Ishikawa (cell line): ENCODE data around the gene RAPSN.

Source experiments
- CEBPB ChIP-seq: IDR thresholded peaks from 2 replicates; pipeline ENCODE4 v1.6.1; 2012
- CREB1 ChIP-seq: IDR thresholded peaks from 2 replicates; pipeline ENCODE4 v1.6.1; 2012; ENCODE audit warnings: low read depth
- EGR1 ChIP-seq: IDR thresholded peaks from 2 replicates; pipeline ENCODE4 v1.6.1; 2012
- EP300 ChIP-seq: IDR thresholded peaks from 2 replicates; pipeline ENCODE4 v1.6.1; 2012; ENCODE audit warnings: borderline replicate concordance
- FOXM1 ChIP-seq: IDR thresholded peaks from 2 replicates; pipeline ENCODE4 v1.6.1; 2012; ENCODE audit warnings: low read depth, borderline replicate concordance
- MAX ChIP-seq: IDR thresholded peaks from 2 replicates; pipeline ENCODE4 v1.6.1; 2012
- NFIC ChIP-seq: IDR thresholded peaks from 2 replicates; pipeline ENCODE4 v1.6.1; 2012
- RAD21 ChIP-seq: IDR thresholded peaks from 2 replicates; pipeline ENCODE4 v1.6.1; 2012; ENCODE audit warnings: low read depth
- REST ChIP-seq: IDR thresholded peaks from 2 replicates; pipeline ENCODE4 v1.6.1; 2012; ENCODE audit warnings: low read depth, mild to moderate bottlenecking
- TAF1 ChIP-seq: IDR thresholded peaks from 2 replicates; pipeline ENCODE4 v1.6.1; 2012; ENCODE audit warnings: low read depth, mild to moderate bottlenecking
- TCF12 ChIP-seq: IDR thresholded peaks from 2 replicates; pipeline ENCODE4 v1.6.1; 2012; ENCODE audit warnings: low read depth
- TEAD4 ChIP-seq: IDR thresholded peaks from 2 replicates; pipeline ENCODE4 v1.6.1; 2012
- USF1 ChIP-seq: IDR thresholded peaks from 2 replicates; pipeline ENCODE4 v1.6.1; 2012
- YY1 ChIP-seq: IDR thresholded peaks from 2 replicates; pipeline ENCODE4 v1.6.1; 2012; ENCODE audit warnings: low read depth
- ZBTB7A ChIP-seq: IDR thresholded peaks from 2 replicates; pipeline ENCODE4 v1.6.1; 2012; ENCODE audit warnings: low read depth

The RAPSN gene

GRCh38 chr11:47469361-47470179, 20.6 kb upstream of the RAPSN start:
- TF ChIP-seq USF1 (no peak), RAD21 (no peak), EP300 (no peak), CEBPB (no peak), NFIC (no peak), TAF1 (no peak)

GRCh38 chr11:47468598-47469214, 19.8 kb upstream of the RAPSN start:
- TF ChIP-seq CREB1 (no peak), TAF1 (no peak), RAD21 (no peak), ZBTB7A (no peak), EGR1 (no peak), EP300 (no peak), TEAD4 (no peak)

- TF ChIP-seq TCF12 (no peak), TAF1 (no peak), FOXM1 (no peak), ZBTB7A (no peak), EGR1 (no peak), REST (no peak), MAX (no peak), RAD21 (no peak), TEAD4 (no peak)
These were observed 18.4 kb upstream of the RAPSN start for GRCh38 chr11:47467357-47467756.

GRCh38 chr11:47466701-47467250, 17.8 kb upstream of the RAPSN start:
- TF ChIP-seq TAF1 (no peak), RAD21 (peak; percentile 2; the same call in 1 of the 2 replicates), NFIC (peak; percentile 71), CEBPB (no peak), YY1 (0 out of 2 replicates have a peak, but pooled peaks have one; percentile 13), EP300 (no peak), CREB1 (no peak), FOXM1 (no peak), USF1 (no peak), TCF12 (no peak), REST (no peak), ZBTB7A (peak; percentile 26; the same call in 1 of the 2 replicates), EGR1 (no peak), TEAD4 (no peak), MAX (no peak)

- no peak for TF ChIP-seq CREB1
- no peak for TF ChIP-seq TCF12
- no peak for TF ChIP-seq ZBTB7A
- TF ChIP-seq FOXM1 = no peak
- TF ChIP-seq EGR1 = no peak
- no peak for TF ChIP-seq EP300
- TF ChIP-seq NFIC = no peak
- no peak for TF ChIP-seq TEAD4
- TF ChIP-seq USF1 = no peak
- TF ChIP-seq REST = no peak
These were observed 17.3 kb upstream of the RAPSN start for GRCh38 chr11:47466201-47466600.
